HG02938 (cell line): ENCODE measurements around the gene BRPF3.

Experiments
- ATAC-seq: cut with Tn5 transposase; IDR thresholded peaks from one replicate; pipeline ENCODE4 v1.9.1; 2021; ENCODE audit warnings: mild to moderate bottlenecking, moderate library complexity; ENCODE audit not compliant: unreplicated experiment

Gene BRPF3

DNA sequence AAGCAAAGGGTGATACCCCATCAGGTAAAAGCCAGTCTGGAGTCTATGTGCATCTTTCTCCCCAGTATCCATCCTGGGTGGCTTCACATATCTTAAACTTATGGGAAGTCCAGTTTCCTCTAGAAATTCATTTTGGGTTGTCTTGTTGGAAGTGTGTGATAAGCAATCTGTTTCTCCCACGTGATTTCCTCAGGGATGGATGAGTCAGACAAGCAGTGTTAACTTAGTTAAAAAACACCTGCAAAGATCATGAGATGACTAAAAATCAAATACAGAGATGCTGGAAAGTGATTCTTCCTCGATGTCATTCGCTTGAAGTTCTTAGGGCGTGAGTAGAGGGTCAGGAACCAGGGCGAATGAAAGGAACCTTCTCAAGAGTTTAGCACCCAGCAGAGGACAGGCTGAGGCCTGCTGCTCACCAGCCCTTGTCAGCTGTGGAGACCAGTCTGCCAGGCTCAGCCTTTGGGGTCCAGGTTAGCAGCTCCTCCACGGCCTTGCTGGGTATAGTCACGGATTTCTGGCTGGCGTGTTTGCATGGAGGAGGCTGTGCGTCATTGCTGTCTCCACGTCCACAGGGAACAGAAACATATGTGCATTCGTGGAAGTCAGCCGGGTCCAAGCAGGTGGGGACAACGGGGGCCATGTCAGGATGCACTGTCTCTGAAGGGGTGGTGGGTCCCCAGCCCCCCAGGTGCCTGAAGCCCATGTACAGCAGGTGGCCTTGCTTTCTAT, 70.5 kb downstream of the BRPF3 start:
- no peak for ATAC-seq

DNA sequence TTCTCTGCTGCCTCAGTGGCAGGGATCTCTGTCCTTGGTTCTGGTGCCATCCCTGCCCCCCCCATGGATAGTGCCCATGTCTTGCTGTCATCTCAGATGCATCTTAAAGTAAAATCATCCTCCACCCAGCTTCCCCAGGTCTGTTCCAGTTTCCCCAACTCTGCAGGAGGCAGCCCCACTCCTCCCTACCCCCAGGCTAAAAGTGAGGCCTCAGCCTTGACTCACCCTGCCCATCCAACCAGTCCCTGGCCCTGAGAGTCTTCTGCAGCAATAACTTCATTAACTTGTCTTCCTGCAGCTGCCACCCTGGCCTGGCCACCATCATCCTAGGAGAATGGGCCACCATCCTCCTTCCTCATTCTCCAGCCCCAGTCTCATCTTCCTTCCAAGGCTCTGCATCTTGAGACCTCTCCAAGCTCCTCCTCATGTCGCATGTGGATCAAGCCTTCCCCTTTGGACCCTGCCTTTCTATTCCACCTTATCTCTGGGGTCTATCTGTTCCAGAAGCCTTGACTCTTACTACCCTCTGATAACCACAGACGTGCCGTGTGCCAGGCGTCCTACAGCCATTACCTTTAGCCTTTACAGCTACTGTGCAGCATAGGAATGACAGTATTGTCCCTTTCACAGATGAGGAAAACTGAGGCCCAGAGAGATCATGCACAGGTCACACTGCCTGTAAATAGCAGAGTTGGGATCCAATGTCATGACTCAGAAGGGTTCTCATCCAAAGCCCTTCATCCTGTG, 71.4 kb downstream of the BRPF3 start:
- ATAC-seq, result no peak

DNA sequence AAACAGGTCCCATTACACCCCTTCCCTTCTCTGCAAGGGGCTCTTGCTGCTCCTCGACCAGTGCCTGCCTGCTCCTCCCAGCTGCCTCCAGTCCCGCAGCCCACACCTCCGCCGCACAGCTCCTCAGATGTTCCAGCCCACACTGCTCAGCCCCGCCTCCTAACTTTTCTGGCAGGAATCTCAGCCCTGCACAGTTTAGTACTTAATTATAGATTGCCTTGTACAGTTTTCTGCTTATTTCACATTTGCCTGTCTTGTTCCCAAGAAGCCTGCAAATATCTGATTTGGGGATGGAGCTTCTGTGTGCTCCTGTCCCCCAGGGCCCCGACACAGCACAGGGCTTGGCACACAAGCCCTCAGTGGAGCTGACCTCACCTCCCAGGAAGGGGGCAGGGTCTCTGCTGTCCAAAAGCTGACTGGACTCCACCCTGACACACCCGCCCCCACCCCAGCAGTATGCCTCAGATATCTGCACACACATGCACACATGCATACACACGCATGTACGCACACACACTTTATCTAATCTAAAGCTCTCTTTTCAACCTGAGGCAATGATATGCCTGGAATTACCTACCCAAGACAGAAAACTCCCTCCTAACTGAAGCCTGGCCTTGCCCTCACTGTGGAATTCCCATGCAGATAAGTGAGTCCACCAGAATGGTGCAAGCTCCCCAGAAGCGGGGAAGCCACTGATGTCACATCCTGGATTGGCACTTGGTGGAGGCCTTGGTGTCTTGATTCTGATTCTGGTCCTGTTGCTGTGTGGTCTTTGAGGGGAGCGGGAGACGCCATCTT, 72.1 kb downstream of the BRPF3 start:
- ATAC-seq, result no peak

DNA sequence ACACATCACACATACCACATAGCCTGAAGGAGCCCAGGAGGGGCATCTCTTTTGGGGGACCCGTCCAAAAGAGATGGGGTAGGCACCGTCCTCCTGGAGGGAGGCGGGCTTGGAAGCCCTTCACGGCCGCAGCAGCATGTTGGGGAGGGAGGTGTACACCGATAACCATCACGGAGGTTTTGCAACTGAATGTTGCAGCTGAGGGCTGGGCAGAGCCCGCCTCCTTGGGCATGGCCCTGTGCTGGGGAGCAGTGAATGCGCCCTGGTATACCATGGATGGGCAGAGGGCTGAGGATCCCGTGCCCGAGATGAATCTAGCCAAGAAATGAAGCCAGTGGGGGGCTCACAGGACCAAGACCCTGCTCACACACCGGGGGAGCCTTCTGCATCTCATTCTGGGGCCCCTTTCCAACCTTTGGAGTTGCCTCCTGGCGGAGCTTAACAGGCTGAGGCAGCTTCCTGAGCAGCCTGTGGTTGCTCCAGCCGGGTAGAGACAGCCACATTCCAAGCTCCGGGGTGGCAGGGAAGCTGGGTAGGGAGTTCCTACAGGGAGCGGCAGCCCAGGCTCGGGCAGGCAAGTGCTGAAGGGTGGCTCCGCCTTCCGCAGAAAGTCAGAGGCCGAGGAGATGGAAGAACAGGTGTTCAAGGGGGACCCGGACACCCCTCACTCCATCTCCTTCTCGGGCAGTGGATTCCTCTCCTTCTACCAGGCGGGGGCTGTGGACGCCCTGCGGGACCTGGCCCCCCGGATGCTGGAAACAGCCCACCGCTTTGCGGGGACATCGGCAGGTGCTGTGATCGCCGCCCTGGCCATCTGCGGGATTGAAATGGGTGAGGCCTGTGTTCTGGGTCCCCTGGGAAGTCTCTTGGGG, 73.5 kb downstream of the BRPF3 start, which contains the start of gene PNPLA1:
TSS of gene PNPLA1 (plus strand) at position 227 of the 872 bp plus-strand sequence. CDS start at position 627, 400 bp downstream.
- ATAC-seq, result no peak

DNA sequence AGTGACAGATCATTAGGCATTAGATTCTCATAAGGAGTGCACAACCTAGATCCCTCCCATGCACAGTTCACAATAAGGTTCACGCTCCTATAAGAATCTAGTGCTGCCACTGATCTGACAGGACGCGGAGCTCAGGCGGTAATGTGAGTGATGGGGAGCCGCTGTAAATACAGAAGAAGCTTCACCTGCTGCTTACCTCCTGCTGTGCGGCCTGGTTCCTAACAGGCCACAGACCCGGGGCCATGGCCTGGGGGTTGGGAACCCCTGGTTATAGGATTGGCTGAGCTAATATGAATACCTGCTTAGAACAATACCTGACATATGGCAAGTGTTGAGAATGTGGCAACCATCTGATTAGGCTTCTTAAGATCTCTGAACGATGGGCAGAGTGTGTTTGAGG, 75.7 kb downstream of the BRPF3 start:
- ATAC-seq, result no peak

DNA sequence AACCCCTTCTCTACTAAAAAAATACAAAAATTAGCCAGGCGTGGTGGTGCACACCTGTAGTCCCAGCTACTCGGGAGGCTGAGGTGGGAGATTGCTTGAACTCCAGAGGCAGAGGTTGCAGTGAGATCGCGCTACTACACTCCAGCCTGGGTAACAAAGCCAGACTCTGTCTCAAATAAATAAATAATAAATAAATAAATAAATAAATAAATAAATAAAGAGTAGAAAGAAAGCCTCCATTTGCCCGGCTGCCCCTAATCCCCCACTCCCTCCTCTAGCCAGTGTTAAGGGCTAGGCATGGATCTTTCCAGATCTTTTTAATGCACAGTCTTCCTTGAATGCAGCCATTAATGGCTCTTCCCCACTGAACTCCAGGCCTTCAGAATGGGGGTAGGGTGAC, 76.5 kb downstream of the BRPF3 start:
- ATAC-seq, result no peak

DNA sequence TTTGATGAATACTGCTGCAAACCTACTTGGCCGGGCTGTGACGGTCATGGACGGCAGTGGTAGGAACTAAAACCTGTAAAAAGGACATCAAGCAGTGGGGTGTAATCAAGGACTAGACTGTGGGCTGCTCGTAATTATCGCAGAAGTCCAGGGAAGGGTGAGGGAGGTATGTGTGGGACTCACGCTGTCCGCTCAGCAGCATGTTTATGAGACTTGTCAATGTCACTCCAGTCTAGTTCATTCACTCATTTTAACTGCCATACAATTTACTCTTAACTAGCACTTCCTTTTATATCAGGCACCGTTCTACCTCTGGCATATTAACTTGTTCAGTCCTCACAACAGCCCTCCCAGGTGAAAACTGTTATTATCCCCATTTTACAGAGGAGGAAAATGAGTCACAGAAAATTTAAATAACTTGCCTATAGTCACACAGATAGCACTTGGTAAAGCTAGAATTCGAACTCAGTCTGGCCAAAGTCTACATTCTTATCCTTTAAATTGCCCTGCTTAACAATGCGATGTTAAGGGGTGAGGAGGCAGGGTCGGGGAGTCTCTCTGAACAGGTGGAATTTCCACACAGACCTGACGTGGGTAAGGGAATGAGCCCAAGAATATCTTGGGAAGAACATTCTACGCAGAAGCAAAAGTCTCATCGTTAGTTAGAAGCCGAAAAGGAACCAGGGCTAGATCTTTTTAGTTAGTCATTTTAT, 77.4 kb downstream of the BRPF3 start:
- no peak for ATAC-seq

DNA sequence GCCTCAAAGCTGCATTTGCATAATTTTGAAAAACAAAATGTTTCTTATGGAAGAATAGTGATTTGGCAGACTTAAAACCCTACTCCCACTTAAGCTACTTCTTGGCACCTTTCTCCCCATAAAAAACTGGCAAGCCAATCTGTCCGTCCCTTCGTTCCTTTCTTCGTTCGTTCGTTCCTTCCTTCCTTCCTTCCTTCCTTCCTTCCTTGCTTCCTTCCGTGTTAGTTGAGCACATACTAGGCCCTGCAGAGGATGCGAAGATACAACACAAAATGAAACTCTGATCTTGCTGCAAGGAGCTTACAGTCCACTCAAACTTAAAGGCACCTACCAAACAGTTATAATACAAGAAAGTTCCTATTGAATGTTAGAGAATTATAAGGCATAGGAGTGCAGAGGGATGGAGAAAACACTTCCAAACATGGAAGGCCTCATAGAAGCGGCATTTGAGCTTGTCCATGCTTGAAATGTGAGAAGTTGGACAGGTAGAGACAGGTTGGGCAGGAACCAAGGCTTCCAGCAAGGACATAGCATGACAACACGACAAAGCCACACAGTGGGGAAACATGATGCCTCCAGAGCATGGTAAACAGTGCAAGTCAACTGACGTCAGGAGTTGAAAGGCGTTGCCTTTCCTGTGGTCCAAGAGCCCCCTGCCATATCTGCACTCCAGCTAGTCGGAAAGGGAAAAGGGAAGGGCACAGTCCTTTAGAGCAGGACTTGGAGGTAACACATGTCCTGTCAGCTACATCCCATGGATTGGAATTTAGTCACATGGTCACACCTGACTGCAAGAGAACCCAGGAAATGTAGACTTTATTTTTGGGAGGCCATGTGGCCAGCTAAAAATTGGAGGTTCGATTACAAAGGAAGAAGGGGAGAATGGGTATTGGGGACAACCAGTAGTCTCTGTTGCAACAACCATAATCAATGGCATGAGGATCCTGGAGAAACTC, 80.3 kb downstream of the BRPF3 start:
- ATAC-seq, result no peak

DNA sequence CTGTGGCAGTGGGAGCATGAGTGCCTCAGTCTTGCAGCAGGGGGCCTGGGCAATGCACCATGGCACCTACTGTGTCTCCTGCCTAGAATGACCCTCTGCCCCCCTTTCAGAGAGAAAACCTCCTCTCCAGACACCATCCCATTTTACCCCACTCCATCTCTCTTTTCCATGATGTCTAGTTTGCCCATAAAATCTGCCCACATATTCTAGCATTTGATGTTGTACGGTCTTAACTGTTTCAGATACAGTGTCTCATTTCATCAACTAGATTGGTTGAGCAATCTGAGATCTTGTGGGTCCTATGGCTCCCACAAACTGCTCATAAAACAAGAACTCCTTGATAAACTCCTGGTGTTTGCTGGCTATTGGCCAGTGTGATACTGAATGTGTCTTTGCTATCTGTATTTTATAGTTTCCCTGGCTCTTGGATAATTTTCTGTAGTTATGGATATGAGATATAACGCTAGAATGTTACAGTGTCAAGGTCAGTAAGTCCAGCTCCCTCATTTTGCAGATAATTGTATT, 81.5 kb downstream of the BRPF3 start:
- ATAC-seq, result no peak

DNA sequence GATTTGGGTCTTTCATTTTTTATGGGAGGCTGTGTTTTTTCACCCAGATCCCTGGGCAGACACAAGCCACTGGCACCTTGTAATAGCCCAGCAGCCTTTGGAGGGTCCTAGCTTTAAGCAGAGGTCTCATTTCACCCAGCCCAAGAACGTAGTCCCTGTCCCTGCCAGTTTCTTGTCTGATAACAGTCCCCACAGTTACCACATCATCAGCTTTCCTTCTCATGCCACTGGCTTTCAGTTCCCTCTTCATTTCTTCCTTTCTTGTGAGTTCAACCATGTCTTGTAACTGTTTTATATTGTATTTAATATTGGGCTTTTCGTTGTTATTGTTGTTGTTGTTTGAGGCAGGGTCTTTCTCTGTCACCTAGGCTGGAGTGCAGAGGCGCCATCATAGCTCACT, 83.9 kb downstream of the BRPF3 start:
- ATAC-seq, result no peak

DNA sequence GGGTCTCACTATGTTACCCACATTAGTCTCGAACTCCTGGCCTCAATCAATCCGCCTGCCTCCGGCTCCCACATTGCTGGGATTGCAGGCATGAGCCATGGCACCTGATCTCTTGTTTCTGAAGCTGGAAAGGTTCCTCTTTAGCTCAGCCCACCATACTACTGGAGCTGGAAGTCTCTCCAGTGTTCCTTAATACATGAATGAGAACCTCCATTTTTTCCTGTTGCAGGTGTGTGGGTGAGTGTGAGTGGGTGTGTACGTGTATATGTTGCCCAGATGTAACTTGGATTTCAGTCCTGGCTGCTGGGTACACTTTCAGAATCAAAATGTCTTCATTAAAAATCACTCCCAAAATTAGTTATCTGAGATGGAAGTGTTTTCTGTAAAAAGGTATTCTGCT, 84.4 kb downstream of the BRPF3 start:
- no peak for ATAC-seq
